Kidney (tissue), 14 donors: ENCODE data around the gene TPT1. TPM values are rescaled to one million over a fixed set of nuclear protein-coding genes. Genes with fewer than 3 reads are reported as not detected.

Source experiments
- DNase-seq, 5 donors: peaks; one replicate each; pipeline ENCODE4 v3.0.0-alpha.2; 2013 to 2020
- FAIRE-seq: peaks from 2 replicates; lab custom pipeline; 2012; peaks lifted over from hg19 to GRCh38; lab: Jason Lieb, UNC
- H3K27ac ChIP-seq, 2 donors: one replicate each; pipeline ENCODE4 v1.7.0; 2013; ENCODE audit warnings: low read depth in 2 of 2, low read length in 2 of 2, inconsistent platforms in 1 of 2
- H3K27me3 ChIP-seq: one replicate; pipeline ENCODE4 v1.7.1; 2013; ENCODE audit warnings: low read length, inconsistent platforms; ENCODE audit not compliant: control insufficient read depth, insufficient read depth
- H3K36me3 ChIP-seq, 3 donors: one replicate each; pipeline versions ENCODE4 v1.7.0 to v1.7.1; 2013; ENCODE audit warnings: low read length in 3 of 3, control low read depth in 1 of 3, inconsistent platforms in 1 of 3; ENCODE audit not compliant: insufficient read depth in 3 of 3, control insufficient read depth in 2 of 3
- H3K4me1 ChIP-seq, 3 donors: one replicate each; pipeline versions ENCODE4 v1.7.0 to v1.7.1; 2013; ENCODE audit warnings: low read length in 3 of 3, inconsistent platforms in 1 of 3, low read depth in 1 of 3; ENCODE audit not compliant: control insufficient read depth in 2 of 3, insufficient read depth in 2 of 3
- H3K4me3 ChIP-seq, 3 donors: one replicate each; pipeline versions ENCODE4 v1.7.0 to v1.8.1; 2013; ENCODE audit warnings: low read length in 3 of 3, control low read depth in 1 of 3, inconsistent platforms in 1 of 3
- H3K9ac ChIP-seq, 3 donors: one replicate each; pipeline versions ENCODE4 v1.7.0 to v1.7.1; 2013; ENCODE audit warnings: low read length in 3 of 3, control low read depth in 1 of 3, inconsistent platforms in 1 of 3
- H3K9me3 ChIP-seq, 3 donors: one replicate each; pipeline versions ENCODE4 v1.7.0 to v1.7.1; 2013; ENCODE audit warnings: low read length in 3 of 3, control low read depth in 1 of 3, inconsistent platforms in 1 of 3; ENCODE audit not compliant: control insufficient read depth in 2 of 3, insufficient read depth in 1 of 3
- intact Hi-C: fragments of 100-400 bp; cut with DNase I; formaldehyde crosslinking; loops from one replicate; pipeline ENCODE4 v1.11.1; 2022
- polyA plus RNA-seq: library from polyadenylated mRNA; stranded (reverse); fragments of 350-450 nt; fragmentation: Illumina TruSeq; extraction: RNeasy Lipid Tissue Mini Kit (QIAGEN cat#74804); gene quantifications from one replicate; pipeline ENCODE4 v1.2.3, GENCODE V29; 2014; ENCODE audit warnings: low read depth, low replicate concordance; ENCODE audit not compliant: insufficient read depth
- total RNA-seq: library from RNA; stranded (reverse); fragmentation: NEBNext Ultra II Directional; extraction: Animal tissue kit (Norgen Biotek cat#: 25700); gene quantifications from one replicate; pipeline ENCODE4 v1.2.1, GENCODE V29; 2021
- TF ChIP-seq, protein P1 (sequence below): IDR thresholded peaks from 3 replicates; pipeline ENCODE4 v1.5.1; 2012; ENCODE audit warnings: mild to moderate bottlenecking, moderate library complexity, borderline replicate concordance; ENCODE audit not compliant: insufficient read depth; ENCODE audit errors: extremely low read depth
- donor health status: control.
- donor health status: control.
- donor health status: control.
- donor health status: control.
- donor health status: control.
- donor health status: DM: yes; HTN: yes; CAD: no.
- donor health status: Normal renal cell carcinoma (clear cell type).

Gene TPT1
- total and polyA plus RNA-seq, 2 donors from 2014 or later = 4,291 to 6,901 TPM

DNA sequence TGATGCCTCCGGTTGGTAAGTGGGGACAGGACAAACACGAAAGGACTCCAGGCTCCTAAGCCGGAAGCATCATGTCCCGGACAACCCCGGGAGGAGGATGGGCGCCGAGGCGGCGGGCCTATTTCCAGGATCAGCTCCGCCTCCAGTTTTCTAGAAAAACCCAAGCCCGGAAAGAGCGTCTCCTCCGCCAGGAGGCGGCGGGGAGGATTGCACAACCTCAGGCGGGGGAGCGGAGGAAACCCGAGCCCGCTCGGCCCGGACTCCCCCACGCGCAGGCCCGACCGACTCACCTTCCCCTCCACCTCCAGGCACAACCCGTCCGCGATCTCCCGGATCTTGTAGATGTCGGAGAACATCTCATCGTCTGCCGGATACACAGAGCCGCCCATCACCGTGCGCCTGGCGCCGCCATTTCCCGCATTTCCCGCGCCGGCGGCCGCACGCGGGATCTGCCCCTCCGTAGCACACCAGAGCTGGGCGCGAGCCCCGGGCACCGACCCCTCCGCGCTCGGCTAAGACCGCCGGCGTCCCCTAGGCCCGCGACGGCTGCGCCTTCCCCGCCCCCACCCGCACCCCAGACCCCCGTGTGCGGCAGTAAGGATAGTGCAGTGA, 455 bp downstream of the TPT1 start:
- DNase-seq (peak; percentile 95 to 98 (median 97)), FAIRE-seq (no peak)
- Histone ChIP-seq H3K36me3 (peaks cover 16 to 47% (median 34%) of the 10 kb centered on the region in 3 donors), H3K4me1 (peaks cover 6 to 23% (median 19%) of the 10 kb centered on the region in 3 donors), H3K9ac (peak overlapping the region; percentile 87 to 98 (median 88)), H3K4me3 (peak overlapping the region; percentile 66 to 99 (median 89)), H3K9me3 (no peaks in the 10 kb centered on the region), H3K27me3 (no peaks in the 10 kb centered on the region), H3K27ac (peak overlapping the region; percentile 99 to 100)
- intact Hi-C loops = no loop called here
- TF ChIP-seq, protein P1, sequence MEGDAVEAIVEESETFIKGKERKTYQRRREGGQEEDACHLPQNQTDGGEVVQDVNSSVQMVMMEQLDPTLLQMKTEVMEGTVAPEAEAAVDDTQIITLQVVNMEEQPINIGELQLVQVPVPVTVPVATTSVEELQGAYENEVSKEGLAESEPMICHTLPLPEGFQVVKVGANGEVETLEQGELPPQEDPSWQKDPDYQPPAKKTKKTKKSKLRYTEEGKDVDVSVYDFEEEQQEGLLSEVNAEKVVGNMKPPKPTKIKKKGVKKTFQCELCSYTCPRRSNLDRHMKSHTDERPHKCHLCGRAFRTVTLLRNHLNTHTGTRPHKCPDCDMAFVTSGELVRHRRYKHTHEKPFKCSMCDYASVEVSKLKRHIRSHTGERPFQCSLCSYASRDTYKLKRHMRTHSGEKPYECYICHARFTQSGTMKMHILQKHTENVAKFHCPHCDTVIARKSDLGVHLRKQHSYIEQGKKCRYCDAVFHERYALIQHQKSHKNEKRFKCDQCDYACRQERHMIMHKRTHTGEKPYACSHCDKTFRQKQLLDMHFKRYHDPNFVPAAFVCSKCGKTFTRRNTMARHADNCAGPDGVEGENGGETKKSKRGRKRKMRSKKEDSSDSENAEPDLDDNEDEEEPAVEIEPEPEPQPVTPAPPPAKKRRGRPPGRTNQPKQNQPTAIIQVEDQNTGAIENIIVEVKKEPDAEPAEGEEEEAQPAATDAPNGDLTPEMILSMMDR = peak; percentile 34

DNA sequence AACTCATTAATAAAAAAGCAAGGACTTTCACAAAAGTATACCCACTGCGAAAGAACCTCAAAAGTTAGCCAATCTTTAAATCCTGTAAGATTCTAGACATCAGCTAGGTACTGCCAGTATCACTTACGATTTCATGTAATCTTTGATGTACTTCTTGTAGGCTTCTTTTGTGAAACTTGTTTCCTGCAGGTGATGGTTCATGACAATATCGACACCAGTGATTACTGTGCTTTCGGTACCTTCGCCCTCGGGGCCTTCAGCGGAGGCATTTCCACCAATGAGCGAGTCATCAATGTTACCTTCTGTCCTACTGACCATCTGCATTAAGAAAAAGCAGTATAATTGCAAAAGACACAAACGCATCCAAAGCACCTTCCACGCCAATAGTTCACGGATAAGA, 1.1 kb downstream of the TPT1 start:
- DNase-seq (no peak), FAIRE-seq (no peak)
- Histone ChIP-seq H3K36me3 (peaks cover 22 to 51% (median 37%) of the 10 kb centered on the region in 3 donors), H3K27ac (peak overlapping the region; percentile 99 to 100), H3K4me1 (peaks cover 6 to 23% (median 21%) of the 10 kb centered on the region in 3 donors), H3K9ac (peak overlapping the region; percentile 13 to 98 (median 87)), H3K4me3 (peak overlapping the region; percentile 66 to 99 (median 89)), H3K9me3 (no peaks in the 10 kb centered on the region), H3K27me3 (no peaks in the 10 kb centered on the region)
- intact Hi-C loops = no loop called here
- TF ChIP-seq, protein P1 = no peak

DNA sequence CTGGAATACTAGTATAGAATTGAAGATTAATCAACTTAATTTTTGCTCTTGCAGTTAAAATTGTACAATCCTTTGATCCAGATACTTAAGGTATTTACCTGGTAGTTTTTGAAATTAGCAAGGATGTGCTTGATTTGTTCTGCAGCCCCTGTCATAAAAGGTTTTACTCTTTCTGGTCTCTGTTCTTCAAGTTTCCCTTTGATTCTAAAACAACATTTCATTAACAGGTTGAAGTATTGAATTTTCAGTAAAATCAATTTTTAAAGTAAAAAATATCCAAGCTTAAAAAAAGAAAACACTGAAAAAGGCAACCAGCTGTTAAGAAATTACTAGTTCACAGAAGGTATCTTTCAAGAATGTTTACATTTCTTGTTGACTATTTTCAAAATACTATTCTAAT, 1.6 kb downstream of the TPT1 start:
- peak overlapping the region; percentile 66 to 99 (median 89) for H3K4me3 ChIP-seq
- peaks cover 6 to 25% (median 21%) of the 10 kb centered on the region in 3 donors for H3K4me1 ChIP-seq
- no peak for FAIRE-seq
- intact Hi-C loops = no loop called here
- TF ChIP-seq, protein P1 = no peak
- H3K9me3 ChIP-seq = no peaks in the 10 kb centered on the region
- H3K9ac ChIP-seq = peak overlapping the region; percentile 13 to 98 (median 87)
- peaks cover 22 to 51% (median 39%) of the 10 kb centered on the region in 3 donors for H3K36me3 ChIP-seq
- peak overlapping the region in 1 of 2 donors; percentile 100 for H3K27ac ChIP-seq
- DNase-seq = no peak
- no peaks in the 10 kb centered on the region for H3K27me3 ChIP-seq
